GM21390 (cell line): Measurements from ENCODE around the gene SPATS2L.

ENCODE experiments used
- ATAC-seq: cut with Tn5 transposase; IDR thresholded peaks from one replicate; pipeline ENCODE4 v1.9.1; 2021; ENCODE audit not compliant: unreplicated experiment

The SPATS2L gene

DNA sequence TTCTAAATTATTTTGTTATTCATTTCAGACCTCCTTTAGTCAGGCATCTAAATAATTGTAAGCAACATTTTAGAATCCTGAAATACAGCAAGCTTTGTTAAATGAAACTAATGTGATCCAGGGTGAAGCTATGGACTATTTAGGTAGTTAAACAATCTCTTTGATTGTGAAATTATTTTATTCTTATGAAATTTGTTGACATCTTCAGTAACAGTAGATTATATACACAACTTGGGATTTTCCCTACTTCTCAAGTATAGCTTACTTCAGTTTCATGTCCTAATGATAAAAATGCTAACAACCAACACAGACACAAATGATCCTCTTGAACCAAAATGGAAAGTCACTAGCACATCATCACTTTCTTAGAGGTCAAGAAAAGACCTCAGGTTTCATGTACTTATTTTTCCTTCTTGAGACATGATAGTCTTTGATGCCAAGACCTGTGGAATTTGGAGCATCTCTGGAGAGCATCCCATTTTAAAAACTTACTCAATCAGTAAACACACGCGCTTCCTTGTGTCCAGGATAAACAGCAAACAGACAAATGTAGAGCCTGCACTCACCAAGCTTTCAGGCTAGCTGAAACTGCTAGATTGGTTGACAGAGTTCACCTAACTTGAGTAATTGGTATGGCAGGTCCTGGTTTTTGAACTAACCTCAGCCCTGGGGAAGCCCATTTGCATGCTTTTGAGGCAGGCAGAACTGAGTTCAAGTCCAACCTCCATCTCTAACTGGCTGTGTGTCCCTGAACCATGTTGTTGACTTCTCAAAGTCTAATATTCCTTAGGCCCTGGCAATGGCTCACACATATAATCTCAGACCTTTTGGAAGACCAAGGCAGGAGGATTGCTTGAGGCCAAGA is 155.6 kb downstream of the SPATS2L start:
- no peak for ATAC-seq

DNA sequence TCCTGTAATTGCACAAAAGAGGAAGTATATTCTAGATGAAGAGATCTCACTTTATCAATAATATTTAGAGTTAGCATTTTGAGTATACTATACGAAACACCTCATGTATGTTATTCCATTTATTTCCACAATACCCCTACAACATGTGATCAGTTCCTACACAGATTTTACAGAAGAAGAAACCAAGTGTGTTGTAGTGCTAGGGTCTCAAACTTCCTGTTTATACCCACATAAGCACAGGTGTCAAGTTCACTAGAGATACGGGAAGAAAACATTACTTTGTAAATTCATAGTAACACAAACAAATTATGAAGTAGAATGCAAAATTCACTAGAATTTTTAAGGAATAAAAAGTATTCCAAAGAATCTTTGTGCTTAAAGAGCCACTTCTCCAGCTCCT is 157.0 kb downstream of the SPATS2L start:
- ATAC-seq: no peak

DNA sequence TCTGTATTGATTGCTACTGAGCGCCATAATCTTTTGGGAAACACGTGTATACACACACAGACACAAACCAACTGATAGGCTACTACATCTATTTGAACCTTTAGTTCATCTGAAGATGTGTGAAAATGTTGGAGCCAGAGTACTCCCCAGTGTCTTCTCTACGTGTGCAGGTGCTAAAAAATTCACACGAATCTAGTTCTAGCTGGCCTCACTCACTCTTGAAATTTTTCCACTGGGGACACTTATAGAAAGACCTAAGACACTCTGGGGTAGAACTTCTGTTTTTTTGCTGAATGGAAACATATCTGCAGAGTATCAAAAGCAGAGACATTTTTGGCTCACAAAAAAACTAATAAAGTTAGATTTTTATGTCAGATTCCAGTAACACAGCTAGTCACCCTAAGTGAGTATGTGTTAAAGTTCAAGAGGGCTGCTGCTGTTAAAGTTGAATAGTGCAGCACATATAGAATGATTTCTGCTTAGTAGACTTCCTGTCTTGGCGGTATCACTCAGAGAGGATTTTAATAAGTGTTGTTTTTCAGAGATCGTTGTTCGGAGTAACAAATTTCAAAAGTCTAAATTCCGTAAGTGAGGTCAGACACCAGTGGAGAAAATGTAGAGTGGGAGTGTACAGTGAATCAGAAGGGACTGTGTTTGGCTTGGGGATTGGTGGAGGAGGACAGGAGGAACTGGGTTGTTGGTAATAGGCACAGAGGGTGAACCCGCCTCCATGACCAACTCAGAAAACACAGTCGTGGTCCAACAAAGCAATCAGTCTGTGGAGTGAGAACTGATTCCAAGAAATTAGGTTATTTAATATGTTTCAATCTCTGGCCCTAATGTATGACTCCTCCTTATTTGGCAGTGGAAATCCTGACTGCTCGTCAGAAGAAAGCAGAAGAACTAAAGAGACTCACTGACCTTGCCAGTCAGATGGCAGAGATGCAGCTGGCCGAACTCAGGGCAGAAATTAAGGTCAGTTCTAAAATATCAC is 160.2 kb downstream of the SPATS2L start:
- ATAC-seq: no peak

DNA sequence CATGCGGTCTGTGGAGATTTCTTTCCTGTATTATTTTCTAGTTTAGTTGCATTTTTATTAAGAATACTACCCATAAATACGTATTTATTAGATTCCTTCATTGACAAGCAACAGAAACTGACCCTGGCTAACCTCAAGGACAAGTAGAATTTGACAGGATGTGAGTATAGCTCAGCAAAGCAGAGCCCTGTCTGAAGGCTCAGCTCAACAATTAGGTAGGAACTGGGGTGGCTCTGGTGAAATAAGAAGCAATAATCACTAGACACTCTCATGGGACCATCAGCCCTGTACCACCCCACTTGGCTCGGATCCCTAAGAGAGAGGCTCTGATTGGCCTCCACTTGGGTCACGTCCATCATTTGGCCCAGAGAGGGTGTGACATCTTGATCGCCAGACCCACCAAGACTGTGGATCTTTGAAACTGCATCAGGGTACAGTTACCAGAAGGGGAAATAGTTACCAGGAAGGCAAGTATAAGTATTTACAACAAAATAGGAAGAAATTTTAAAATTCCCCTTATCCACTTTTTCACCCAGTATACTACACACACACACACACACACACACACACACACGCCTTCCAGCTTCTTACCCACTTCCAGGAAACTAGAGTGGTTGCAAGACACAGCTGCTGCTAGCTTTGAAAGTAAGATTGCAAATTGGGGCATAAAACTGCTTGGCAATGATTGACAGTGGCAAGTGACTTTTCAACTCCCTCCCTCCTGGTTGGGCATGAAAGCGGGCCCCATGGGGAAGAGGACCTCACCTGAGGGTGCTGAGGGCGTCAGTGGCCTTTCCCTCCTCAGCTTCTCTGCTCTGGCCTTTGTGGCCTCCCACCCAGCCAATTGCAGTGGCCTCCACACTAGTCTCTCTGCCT is 161.6 kb downstream of the SPATS2L start:
- ATAC-seq: no peak

DNA sequence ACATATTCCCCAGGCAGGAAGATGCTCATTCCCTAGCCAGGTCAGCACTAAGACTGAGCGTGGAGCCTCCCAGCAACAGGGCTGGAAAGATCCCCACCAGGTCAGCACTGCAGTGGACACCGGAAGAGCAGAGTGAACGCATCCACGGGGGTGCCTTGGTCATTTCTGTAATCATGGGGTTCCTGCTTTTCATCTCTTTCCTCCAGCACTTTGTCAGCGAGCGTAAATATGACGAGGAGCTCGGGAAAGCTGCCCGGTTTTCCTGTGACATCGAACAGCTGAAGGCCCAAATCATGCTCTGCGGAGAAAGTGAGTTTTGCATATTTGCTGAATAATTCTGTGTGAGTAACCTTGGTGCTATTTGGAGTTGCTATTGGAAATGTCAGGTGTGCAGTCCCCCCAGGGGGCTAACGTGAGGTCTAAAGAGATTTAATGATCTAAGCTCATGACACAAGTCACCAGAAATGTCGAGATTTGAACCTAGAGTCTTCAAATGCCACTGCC is 163.3 kb downstream of the SPATS2L start:
- ATAC-seq: no peak

DNA sequence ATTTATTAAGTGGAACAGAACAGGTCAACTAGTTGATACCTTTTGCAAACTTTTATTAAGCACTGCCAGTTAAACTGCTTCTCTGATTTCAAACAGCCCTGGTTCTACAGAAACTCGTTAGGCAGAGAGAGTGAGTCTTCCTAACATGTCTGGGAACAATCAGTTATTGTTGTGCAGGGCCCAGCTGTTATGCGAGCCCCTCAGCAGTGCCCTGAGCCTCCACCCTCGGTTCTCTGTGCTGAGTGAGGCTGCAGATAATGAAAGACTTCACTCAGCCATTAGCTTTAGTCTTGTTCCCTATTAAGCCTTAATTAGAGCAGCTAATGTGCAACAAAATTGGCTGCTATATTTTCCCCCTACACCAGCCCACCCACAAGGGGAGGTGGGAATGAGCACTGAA is 163.7 kb downstream of the SPATS2L start:
- no peak for ATAC-seq

DNA sequence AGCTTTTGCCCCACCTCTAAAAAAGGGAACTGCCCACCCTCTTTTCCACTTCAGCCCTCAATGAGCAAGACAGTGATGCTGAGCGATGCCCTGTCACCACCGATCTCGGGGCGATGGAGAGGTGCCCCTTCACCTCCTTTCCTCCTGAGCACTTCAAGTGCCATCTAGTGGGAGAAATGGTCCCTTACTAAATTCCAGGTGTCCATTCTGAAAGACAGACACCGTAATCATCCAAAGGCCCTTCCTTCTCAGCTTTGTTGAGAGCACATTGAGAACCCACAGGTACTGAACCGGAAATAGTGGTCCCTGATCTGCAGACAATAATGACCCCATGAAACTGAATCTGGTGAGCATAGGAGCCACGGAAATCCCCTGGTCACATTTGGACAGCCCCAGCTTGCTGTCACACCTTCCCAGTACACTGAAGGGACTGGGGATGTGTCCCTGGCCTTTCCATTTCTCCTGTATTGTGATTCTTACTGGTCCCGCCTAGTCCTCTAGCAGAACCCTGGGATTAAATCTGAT is 164.9 kb downstream of the SPATS2L start:
- peak; percentile 79 for ATAC-seq

DNA sequence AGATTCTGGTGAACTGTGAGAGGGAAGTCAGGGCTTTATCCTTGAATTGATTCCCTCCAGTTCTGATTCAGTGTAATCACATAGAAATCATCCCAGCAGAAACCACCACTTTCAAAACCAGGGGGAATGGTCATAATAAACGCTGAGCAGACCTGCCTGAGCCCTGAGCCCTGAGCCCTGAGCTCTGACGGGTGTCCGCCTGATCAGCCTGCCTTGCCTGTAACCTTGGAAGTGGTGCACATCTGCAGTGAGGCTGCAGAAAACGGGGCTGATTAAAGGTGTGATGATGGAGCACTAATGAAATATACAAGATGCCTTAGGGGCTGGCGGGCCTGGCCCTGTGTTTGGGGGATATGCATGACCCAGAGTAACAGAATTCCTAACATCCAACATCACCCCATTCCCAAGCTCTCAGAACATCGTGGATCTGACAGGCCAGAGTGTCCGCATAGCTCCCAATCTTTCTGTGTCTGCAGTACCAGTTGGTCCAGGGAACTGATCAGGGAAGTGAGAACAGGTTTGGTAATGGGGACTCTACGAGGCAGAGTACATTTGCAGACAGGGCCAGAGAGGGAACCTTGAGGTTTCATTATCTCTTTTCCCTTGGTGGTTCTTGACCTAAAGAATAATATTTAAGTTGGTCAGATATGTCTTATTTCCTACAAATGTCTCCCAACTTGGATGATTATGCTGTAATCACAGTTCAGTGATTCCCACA is 165.6 kb downstream of the SPATS2L start:
- peak; percentile 3 for ATAC-seq

DNA sequence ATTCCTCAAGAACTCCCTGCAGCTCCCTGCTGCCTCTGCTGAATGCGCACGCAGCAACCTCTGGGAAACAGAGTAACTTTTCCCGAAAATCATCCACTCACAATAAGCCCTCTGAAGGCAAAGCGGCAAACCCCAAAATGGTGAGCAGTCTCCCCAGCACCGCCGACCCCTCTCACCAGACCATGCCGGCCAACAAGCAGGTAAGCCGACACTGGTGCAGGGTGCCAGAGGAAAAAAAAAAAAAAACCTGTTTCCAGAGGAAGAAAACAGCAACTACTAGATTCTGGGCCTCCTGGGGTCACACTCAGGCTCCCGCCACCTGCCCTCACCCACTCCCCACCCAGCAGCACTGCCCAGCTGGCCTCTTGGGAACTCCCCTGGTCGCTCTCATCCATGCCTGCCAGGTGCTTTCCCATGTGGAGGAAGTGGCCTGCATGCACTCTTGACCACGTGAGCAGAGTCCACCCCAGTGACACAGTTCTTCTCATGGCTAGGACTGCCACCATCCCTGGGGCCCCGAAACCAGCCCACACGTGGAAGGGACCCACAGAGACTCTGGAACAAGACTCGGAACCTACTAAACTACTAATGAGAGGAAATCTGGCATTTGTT is 166.5 kb downstream of the SPATS2L start:
- no peak for ATAC-seq

DNA sequence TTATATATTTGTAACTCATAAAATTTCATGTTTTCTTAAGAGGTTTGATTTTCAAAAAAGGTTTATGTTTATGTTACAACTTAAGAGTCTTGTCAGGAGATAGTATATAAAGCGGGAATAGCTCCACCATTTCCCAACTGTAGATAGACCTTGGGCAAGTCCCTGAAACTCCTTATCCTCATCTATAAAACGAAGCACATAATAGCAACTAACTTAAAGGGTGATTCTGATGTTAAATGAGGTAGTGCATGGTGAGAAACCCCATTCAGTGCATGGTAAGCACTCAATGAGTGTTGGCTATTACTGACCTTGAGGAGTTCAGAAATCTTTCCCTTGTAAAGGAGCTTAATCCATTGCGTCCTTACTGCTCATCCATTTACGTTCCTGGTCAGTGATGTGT is 169.3 kb downstream of the SPATS2L start:
- no peak for ATAC-seq

DNA sequence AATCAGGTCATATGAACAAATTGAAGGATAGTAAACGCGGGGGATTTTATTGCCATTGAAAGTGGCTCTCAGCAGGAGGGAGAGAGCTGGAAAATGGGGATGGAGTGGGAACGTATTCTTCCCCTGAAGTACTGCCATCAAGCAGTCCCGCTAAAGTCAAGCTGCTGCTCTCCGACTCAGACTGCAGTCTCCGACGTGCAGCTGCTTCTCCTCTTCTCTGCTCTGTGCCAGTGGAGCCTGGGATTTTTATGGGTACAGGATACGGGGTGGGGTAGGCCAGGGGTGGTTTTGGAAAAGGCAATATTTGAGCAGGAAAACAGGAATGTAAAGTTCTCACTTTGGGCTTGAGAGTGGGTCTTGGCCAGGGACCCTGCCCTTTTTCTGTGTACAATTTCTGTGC is 170.3 kb downstream of the SPATS2L start:
- ATAC-seq: no peak

DNA sequence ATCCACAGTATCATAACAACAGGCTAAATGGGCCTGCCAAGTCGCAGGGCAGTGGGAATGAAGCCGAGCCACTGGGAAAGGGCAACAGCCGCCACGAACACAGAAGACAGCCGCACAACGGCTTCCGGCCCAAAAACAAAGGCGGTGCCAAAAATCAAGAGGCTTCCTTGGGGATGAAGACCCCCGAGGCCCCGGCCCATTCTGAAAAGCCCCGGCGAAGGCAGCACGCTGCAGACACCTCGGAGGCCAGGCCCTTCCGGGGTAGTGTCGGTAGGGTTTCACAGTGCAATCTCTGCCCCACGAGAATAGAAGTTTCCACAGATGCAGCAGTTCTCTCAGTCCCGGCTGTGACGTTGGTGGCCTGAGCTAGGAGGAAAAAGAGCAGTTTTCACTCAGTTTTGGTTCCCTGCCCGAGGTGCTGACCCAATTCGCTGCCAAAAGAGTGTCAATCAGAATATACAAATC is 171.2 kb downstream of the SPATS2L start:
- no peak for ATAC-seq

DNA sequence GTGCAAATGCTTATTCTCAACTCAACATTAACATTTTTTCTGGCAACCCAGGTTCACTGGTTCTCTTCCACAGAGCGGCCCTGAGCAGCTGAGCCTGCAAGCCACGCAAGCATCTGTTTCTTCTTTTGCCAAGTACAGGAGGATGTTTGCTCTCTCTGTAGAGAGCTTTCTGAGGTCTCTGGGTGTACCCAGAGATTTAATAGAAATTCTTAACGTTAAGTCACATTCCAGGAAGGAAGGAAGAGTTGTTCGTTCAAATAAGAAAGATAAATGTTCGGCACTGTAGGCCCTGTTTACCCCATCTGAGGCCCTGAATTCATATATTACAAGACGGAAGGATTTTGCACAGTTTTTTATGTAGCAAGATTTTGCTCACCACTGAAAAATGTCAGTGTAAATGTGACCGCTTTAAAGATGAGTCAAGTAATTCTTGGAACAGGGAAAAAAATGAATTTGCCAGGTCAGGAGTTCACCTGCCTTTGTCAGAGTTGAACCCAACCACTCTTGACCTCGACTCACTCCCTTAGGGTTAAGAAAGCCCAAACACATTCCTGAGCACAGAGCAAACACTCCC is 173.3 kb downstream of the SPATS2L start:
- no peak for ATAC-seq

DNA sequence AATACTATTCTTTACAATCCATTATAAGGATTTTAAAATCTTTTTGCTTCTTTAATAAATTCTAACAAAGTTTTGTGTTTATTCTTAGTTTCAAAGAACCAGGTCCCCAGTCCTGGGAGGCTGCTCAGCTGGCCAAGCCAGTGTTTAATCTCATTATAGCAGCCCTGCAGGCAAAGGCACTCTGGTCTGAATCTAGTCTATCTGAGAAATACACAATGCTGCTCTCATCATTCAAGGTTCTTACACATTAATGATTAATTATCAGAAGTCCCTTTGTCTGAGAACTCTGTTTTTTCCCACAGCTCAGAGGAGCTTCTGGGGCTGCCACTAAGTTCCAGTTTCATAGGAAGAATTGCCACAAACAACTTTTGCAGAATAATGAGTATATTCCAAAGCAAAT is 175.7 kb downstream of the SPATS2L start:
- peak; percentile 57 for ATAC-seq

DNA sequence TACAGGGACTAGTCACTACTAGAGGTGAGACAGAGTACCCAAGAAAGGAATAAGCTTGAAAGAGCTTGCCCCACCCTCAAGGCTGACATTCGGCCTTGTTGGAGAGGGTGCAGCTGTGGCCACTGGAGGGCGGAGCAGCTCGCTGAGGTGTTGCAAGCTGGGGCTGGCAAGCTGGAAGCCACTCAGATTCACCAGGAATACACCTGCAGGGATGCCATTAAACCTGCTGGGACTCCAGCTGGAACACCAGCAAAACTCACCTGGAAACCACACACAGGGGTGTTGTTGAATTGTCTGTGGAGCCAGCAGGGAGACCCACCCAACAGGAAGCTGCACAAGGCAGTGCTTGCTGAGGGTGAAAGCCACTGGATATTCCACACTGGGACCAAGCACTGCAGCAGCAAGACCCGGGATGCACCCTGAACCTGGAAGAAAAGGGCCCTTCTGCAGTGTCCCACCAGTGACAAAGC is 177.3 kb downstream of the SPATS2L start:
- ATAC-seq: peak; percentile 45

DNA sequence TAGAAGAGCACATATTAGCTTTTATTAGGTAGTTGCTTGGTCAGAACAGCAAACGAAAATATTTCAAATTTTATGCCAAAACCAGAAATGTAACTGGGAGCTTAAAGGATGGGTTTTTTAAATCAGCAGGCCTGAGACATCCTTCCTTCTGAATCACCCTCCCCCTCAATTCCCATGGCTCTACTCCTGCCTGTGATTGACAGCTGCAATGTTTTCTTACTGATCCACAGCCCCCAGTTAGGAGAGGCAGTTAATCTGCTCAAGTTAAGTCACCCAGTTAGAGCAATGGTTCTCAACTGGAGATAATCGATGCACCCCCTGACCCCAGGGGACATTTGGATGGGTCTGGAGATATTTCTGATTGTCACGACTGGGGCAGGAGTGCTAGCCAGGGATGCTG is 178.4 kb downstream of the SPATS2L start:
- no peak for ATAC-seq

DNA sequence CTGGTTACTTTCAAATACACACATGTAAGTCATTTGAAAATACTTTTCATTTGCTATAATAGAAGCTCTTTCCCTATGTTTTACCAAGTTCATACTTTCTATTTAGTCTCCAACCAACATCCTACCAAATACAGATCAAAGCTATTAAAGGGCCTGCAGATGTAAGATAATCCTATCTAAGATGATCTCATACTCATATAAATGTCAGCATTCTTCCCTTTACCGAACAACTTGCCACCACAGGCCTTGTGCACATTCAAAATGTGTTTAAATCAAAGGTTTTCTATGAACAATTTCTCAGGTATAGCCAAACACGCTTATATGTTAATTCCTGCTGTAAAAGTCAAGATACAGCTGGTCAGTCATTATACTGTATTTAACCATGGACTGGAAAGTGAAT is 180.0 kb downstream of the SPATS2L start:
- ATAC-seq: no peak

DNA sequence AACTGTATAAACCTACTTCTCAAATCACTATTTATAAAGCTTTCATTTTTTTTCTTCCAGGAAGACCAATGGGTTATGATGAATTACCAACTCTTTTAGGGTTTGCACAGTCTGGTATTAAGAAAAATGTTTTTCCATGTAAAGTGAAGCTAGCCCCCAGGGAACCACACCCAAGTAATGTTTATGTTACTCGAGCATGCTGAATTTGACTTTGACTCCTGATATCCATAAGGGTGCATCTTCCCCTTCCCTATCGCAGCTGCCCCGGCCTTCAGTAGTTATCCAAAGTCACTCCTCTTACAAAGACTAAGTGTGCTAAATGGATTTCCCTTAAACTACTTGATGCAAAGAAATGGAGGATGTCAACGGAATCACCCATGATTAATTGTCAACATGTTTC is 181.7 kb downstream of the SPATS2L start:
- no peak for ATAC-seq

DNA sequence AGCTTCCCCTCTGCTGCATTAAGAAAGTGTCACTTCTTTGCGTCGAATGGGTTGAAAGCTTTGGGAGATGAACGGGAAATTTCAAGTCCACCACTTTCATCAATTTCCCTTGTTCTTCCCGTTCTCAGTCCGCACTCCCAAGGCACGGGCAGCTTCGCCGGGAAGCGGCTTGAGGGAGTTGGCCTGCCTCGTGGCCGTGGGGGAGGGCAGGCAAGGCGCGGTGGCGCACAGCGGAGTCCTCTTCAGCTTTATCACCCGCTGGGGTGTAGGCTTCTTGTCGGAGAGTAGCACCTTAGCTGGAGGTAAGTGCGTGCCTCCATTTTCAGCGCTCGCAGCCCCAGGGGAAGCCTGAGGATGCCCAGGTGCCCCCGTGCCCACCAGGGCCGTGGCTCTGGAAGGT is 183.5 kb downstream of the SPATS2L start:
- ATAC-seq: no peak
